HepG2 (cell line): Measurements from ENCODE around the gene CLDN4.
"Not testable (repeated sequence)": the region's sequence is repeated elsewhere in the genome, so short reads cannot be mapped to it uniquely, and the experiment has no call there.

Source experiments
- ATF3 ChIP-seq: sonication (generic); formaldehyde crosslinking; IDR thresholded peaks from 2 replicates; pipeline ENCODE4 v1.4.0; 2020; ENCODE audit warnings: missing genetic modification reagents
- CTCF ChIP-seq: sonication (generic); formaldehyde crosslinking; IDR thresholded peaks from 2 replicates; pipeline ENCODE4 v1.5.0; 2020; ENCODE audit warnings: mild to moderate bottlenecking, missing genetic modification reagents, moderate library complexity
- GMEB1 ChIP-seq: sonication (generic); formaldehyde crosslinking; IDR thresholded peaks from 2 replicates; pipeline ENCODE4 v1.5.1; 2020; ENCODE audit warnings: missing genetic modification reagents, mild to moderate bottlenecking, borderline replicate concordance
- KIAA2018 ChIP-seq: sonication (generic); formaldehyde crosslinking; IDR thresholded peaks from 2 replicates; pipeline ENCODE4 v1.5.0; 2020; ENCODE audit warnings: mild to moderate bottlenecking, missing genetic modification reagents, borderline replicate concordance
- NCOR1 ChIP-seq: fragments of 200-600 bp; sonication (generic); IDR thresholded peaks from 2 replicates; pipeline ENCODE4 v1.7.0; 2017; ENCODE audit warnings: antibody characterized with exemption, low read length, borderline replicate concordance
- USF2 ChIP-seq, 2 experiments: sonication (generic) in 1 of 2; formaldehyde crosslinking in 1 of 2; IDR thresholded peaks; 2 replicates each; pipeline versions ENCODE4 v1.5.1 to v1.6.1; 2011 to 2020; ENCODE audit warnings: borderline replicate concordance in 1 of 2, low read depth in 1 of 2, low read length in 1 of 2, mild to moderate bottlenecking in 1 of 2, missing genetic modification reagents in 1 of 2, moderate library complexity in 1 of 2
- ZNF24 ChIP-seq: fragments of 450-650 bp; IDR thresholded peaks from 2 replicates; pipeline ENCODE4 v1.6.1; 2017; ENCODE audit warnings: antibody characterized with exemption, mild to moderate bottlenecking
- ZNF326 ChIP-seq: sonication (generic); formaldehyde crosslinking; IDR thresholded peaks from 2 replicates; pipeline ENCODE4 v1.4.0; 2020; ENCODE audit warnings: missing genetic modification reagents, borderline replicate concordance

- not testable (repeated sequence) for TF ChIP-seq NCOR1; GMEB1 (CRISPR knock-in tag); ZNF326; USF2 (IDR thresholded peaks at IDR 0.05; ENCODE audit: low read depth, low read length); USF2 (CRISPR knock-in tag; IDR thresholded peaks at IDR 0.05; ENCODE audit: borderline replicate concordance); KIAA2018 (CRISPR knock-in tag); ATF3 (CRISPR knock-in tag); ZNF24; CTCF (CRISPR knock-in tag)
Measured at GRCh38 chr7:73796656-73797055, 34.1 kb upstream of the CLDN4 start.
